ENCODE results near the gene DMTF1.
A peak's percentile ranks its signal among the peaks of the same experiment; 100 is the strongest.

Gene DMTF1

GRCh38 chr7:87151002-87151728, 1.1 kb upstream of the DMTF1 start:
- ChIA-PET CTCF (interaction anchor here (0.6 to 3.5 kb wide), 3 partner anchors 22 to 224 kb away, joined by 3 to 14 read pairs (median 3); partner anchors contain the start of gene ELAPOR2), POLR2A (interaction anchor here (1.1 kb wide), 1 partner anchor 91 kb away, joined by 3 read pairs; the partner anchor contains the start of gene ELAPOR2)
- Histone ChIP-seq H3K4me1 (ENCODE audit: control insufficient read depth, insufficient read depth, low read length) (peaks cover 7% of the 10 kb centered on the region; the same call in 1 of the 2 replicates), H3K4me3 (ENCODE audit: low read depth, low read length) (peak overlapping the region; percentile 94), H3K27ac (ENCODE audit: extremely low read depth, low read depth, low read length) (peak overlapping the region; percentile 100; the same call in 1 of the 2 replicates), H3K9me3 (ENCODE audit: control insufficient read depth, insufficient read depth, low read depth, low read length) (no peaks in the 10 kb centered on the region), H3K36me3 (ENCODE audit: control insufficient read depth in 2 of 2, insufficient read depth in 1 of 2, low read length in 2 of 2) (peaks cover 0 to 5% of the 10 kb centered on the region in 2 experiments; a peak in 1 of 3 replicates)
- TF ChIP-seq ZNF148 (tag by site-specific recombination; IDR thresholded peaks at IDR 0.05; ENCODE audit: borderline replicate concordance) (no peak), ZNF747 (tag by site-specific recombination; IDR thresholded peaks at IDR 0.05) (no peak), PRDM2 (tag by site-specific recombination; IDR thresholded peaks at IDR 0.05; ENCODE audit: borderline replicate concordance) (no peak), ZBTB26 (tag by site-specific recombination; optimal IDR thresholded peaks at IDR 0.05) (no peak), ZSCAN4 (tag by site-specific recombination; IDR thresholded peaks at IDR 0.05) (no peak), GLI4 (tag by site-specific recombination; IDR thresholded peaks at IDR 0.05) (no peak), ZNF114 (tag by site-specific recombination; IDR thresholded peaks at IDR 0.05) (no peak), ZNF530 (tag by site-specific recombination; IDR thresholded peaks at IDR 0.05; ENCODE audit: low read depth) (no peak), ZNF645 (tag by site-specific recombination; IDR thresholded peaks at IDR 0.05) (no peak), ZNF558 (tag by site-specific recombination; IDR thresholded peaks at IDR 0.05) (no peak), ZNF776 (tag by site-specific recombination; IDR thresholded peaks at IDR 0.05; ENCODE audit: borderline replicate concordance) (no peak), ZFP3 (tag by site-specific recombination; IDR thresholded peaks at IDR 0.05; ENCODE audit: low read depth) (no peak), GLIS2 (tag by site-specific recombination; IDR thresholded peaks at IDR 0.05) (no peak), REST (tag by site-specific recombination; IDR thresholded peaks at IDR 0.05) (no peak), ZBTB49 (tag by site-specific recombination; IDR thresholded peaks at IDR 0.05; ENCODE audit: low read depth) (no peak), ZBTB20 (tag by site-specific recombination; IDR thresholded peaks at IDR 0.05) (no peak), ZFP37 (tag by site-specific recombination; IDR thresholded peaks at IDR 0.05) (no peak)

All from HEK293 (cell line).